HuH-7 (cell line): Measurements from ENCODE around the gene POMT1.

Experiments
- DNase-seq: peaks from one replicate; pipeline ENCODE4 v3.0.0; 2011; ENCODE audit warnings: low spot score

Gene POMT1

GRCh38 chr9:131554843-131555351, 52.2 kb downstream of the POMT1 start:
- no peak for DNase-seq

- no peak for DNase-seq
Observed at GRCh38 chr9:131555841-131556673, 53.3 kb downstream of the POMT1 start.

- DNase-seq: no peak
Observed at GRCh38 chr9:131557855-131558548, 55.3 kb downstream of the POMT1 start.

- no peak for DNase-seq
Observed at GRCh38 chr9:131559421-131560000, 56.8 kb downstream of the POMT1 start.

- DNase-seq: peak; percentile 66
Observed at GRCh38 chr9:131562032-131562959, 59.6 kb downstream of the POMT1 start.

GRCh38 chr9:131565369-131565768, 62.7 kb downstream of the POMT1 start:
- DNase-seq: no peak

- DNase-seq: no peak
Observed at GRCh38 chr9:131566158-131566557, 63.4 kb downstream of the POMT1 start.

GRCh38 chr9:131567910-131568309, 65.2 kb downstream of the POMT1 start:
- no peak for DNase-seq
